Transverse colon (tissue), 4 donors: ENCODE measurements around the gene RIT2. TPM values are rescaled to one million over a fixed set of nuclear protein-coding genes. Genes with fewer than 3 reads are reported as not detected.

ENCODE experiments used
- DNase-seq: peaks from one replicate; pipeline ENCODE4 v3.0.0-alpha.2; 2019
- H3K27ac ChIP-seq, 4 donors: fragments of 200-600 bp; sonication (generic); 2 replicates each; pipeline ENCODE4 v1.5.1; 2016 to 2018; ENCODE audit warnings: inconsistent platforms in 4 of 4
- H3K27me3 ChIP-seq: fragments of 200-600 bp; sonication (generic); 2 replicates; pipeline ENCODE4 v1.5.1; 2017; ENCODE audit warnings: inconsistent platforms
- H3K36me3 ChIP-seq, 4 donors: fragments of 200-600 bp; sonication (generic); 2 replicates each; pipeline ENCODE4 v1.5.1; 2017 to 2019; ENCODE audit warnings: inconsistent platforms in 4 of 4
- H3K4me1 ChIP-seq, 4 donors: fragments of 200-600 bp; sonication (generic); 2 replicates each; pipeline ENCODE4 v1.5.1; 2017 to 2020; ENCODE audit warnings: inconsistent platforms in 4 of 4
- H3K4me3 ChIP-seq, 4 donors: fragments of 200-600 bp; sonication (generic); 1 replicate in 1 of 4; 2 replicates in 3 of 4; pipeline versions ENCODE4 v1.5.1 to v1.6.1; 2017 to 2019; ENCODE audit warnings: inconsistent platforms in 4 of 4
- H3K9me3 ChIP-seq, 2 donors: fragments of 200-600 bp; sonication (generic); 2 replicates each; pipeline ENCODE4 v1.5.1; 2017 to 2019; ENCODE audit warnings: inconsistent platforms in 2 of 2
- EP300 ChIP-seq: sonication (generic); formaldehyde crosslinking; IDR thresholded peaks from one replicate; pipeline ENCODE4 v1.6.1; 2017; ENCODE audit warnings: antibody characterized with exemption, low read depth
- POLR2A ChIP-seq: fragments of 450-650 bp; IDR thresholded peaks from one replicate; pipeline ENCODE4 v1.6.1; 2016; ENCODE audit warnings: antibody characterized with exemption, mild to moderate bottlenecking, moderate library complexity
- POLR2AphosphoS5 ChIP-seq, 3 donors: sonication (generic); formaldehyde crosslinking; IDR thresholded peaks; one replicate each; pipeline ENCODE4 v1.6.1; 2016; ENCODE audit warnings: antibody characterized with exemption in 3 of 3
- WGBS, 2 donors: methylation state at CpG; one replicate each; pipeline ENCODE4 v1.1.5; 2018; ENCODE audit warnings: low coverage in 1 of 2; 5-methylcytosine and 5-hydroxymethylcytosine counted together
- in situ Hi-C, 4 donors: fragments of 200-750 bp; cut with MboI; loops; one replicate each; pipeline versions ENCODE4 v1.15.0 to v1.15.1; 2017; ENCODE audit warnings: low sequenced_read_pairs in 3 of 4, low pct_ligation_motif_present in 1 of 4, low pct_unique_long_range_greater_than_20kb in 1 of 4
- intact Hi-C: fragments of 100-400 bp; cut with DNase I; formaldehyde crosslinking; loops from one replicate; pipeline ENCODE4 v1.15.1; 2023; ENCODE audit warnings: low total_unique reads
- total RNA-seq, 4 donors: library from RNA; depleted of rRNA; stranded (reverse); fragments of >200 nt; gene quantifications; one replicate each; pipeline ENCODE4 v1.1.0, GENCODE V29; 2016
- TF ChIP-seq, protein P1 (sequence below), 5 experiments: fragments of 200-600 bp in 3 of 5; fragments of 450-650 bp in 2 of 5; sonication (generic) in 3 of 5; IDR thresholded peaks; 1 replicate in 2 of 5; 2 replicates in 3 of 5; pipeline ENCODE4 v1.5.1; 2016 to 2017; ENCODE audit warnings: antibody characterized with exemption in 5 of 5, inconsistent platforms in 3 of 5, mild to moderate bottlenecking in 2 of 5, moderate library complexity in 1 of 5

RIT2 gene
- total RNA-seq, 4 donors from 2014 or later = not detected

- Histone ChIP-seq H3K36me3 (no peaks in the 10 kb centered on the region), H3K4me1 (no peaks in the 10 kb centered on the region), H3K27ac (no peak overlapping the region), H3K4me3 (no peak overlapping the region), H3K9me3 (no peaks in the 10 kb centered on the region), H3K27me3 (no peaks in the 10 kb centered on the region)
- DNase-seq = no peak
- 29 to 74% methylated on average over 2 to 4 of the region's 4 CpGs for whole genome bisulfite sequencing, 2 donors
- intact Hi-C loops = no loop called here
- TF ChIP-seq, protein P1, sequence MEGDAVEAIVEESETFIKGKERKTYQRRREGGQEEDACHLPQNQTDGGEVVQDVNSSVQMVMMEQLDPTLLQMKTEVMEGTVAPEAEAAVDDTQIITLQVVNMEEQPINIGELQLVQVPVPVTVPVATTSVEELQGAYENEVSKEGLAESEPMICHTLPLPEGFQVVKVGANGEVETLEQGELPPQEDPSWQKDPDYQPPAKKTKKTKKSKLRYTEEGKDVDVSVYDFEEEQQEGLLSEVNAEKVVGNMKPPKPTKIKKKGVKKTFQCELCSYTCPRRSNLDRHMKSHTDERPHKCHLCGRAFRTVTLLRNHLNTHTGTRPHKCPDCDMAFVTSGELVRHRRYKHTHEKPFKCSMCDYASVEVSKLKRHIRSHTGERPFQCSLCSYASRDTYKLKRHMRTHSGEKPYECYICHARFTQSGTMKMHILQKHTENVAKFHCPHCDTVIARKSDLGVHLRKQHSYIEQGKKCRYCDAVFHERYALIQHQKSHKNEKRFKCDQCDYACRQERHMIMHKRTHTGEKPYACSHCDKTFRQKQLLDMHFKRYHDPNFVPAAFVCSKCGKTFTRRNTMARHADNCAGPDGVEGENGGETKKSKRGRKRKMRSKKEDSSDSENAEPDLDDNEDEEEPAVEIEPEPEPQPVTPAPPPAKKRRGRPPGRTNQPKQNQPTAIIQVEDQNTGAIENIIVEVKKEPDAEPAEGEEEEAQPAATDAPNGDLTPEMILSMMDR (IDR thresholded peaks at IDR 0.05) = no peak
- no peak for TF ChIP-seq POLR2AphosphoS5 (IDR thresholded peaks at IDR 0.05)
- no peak for TF ChIP-seq EP300
- in situ Hi-C loops = no loop called here
Measured at GRCh38 chr18:42782929-42783328, 332.6 kb downstream of the RIT2 start.

GRCh38 chr18:42781298-42781815 lies 334.1 kb downstream of the RIT2 start:
- H3K36me3 ChIP-seq = no peaks in the 10 kb centered on the region
- DNase-seq = no peak
- no peaks in the 10 kb centered on the region for H3K9me3 ChIP-seq
- intact Hi-C loops (no loop called here), in situ Hi-C loops (no loop called here)
- H3K27ac ChIP-seq = no peak overlapping the region
- TF ChIP-seq POLR2AphosphoS5 (IDR thresholded peaks at IDR 0.05) (no peak), EP300 (no peak), POLR2A (no peak)
- TF ChIP-seq, protein P1 (IDR thresholded peaks at IDR 0.05) = no peak
- H3K4me1 ChIP-seq = no peaks in the 10 kb centered on the region
- no peak overlapping the region for H3K4me3 ChIP-seq
- 77 to 86% methylated on average over 5 of the region's 5 CpGs for WGBS, 2 donors
- H3K27me3 ChIP-seq = no peaks in the 10 kb centered on the region

DNA sequence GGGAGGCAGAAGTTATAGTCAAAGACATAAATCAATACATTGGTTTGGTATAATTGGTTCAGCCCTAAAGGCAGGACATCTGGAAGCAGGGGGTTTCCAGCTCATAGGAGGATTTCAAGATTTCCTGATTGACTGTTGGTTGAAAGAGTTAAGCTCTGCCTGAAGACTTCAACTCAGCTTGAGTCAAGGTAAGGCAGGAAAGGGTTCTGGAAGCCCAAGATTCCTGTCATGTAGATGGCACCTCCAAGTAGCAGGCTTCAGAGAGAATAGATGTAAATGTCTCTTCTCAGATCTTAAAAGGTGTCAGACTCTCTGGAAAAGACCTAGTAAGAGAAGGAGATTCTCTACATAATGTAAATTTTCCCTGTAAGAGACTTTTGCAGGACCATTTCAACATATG lies 335.3 kb downstream of the RIT2 start:
- in situ Hi-C loops = no loop called here
- no peak overlapping the region for H3K27ac ChIP-seq
- no peaks in the 10 kb centered on the region for H3K9me3 ChIP-seq
- intact Hi-C loops = no loop called here
- no peak for DNase-seq
- no peaks in the 10 kb centered on the region for H3K36me3 ChIP-seq
- no peaks in the 10 kb centered on the region for H3K4me1 ChIP-seq
- H3K27me3 ChIP-seq = no peaks in the 10 kb centered on the region
- no peak for TF ChIP-seq POLR2AphosphoS5 (IDR thresholded peaks at IDR 0.05)
- TF ChIP-seq, protein P1 (IDR thresholded peaks at IDR 0.05) = no peak
- TF ChIP-seq EP300 = no peak
- TF ChIP-seq POLR2A = no peak
- no peak overlapping the region for H3K4me3 ChIP-seq

- Histone ChIP-seq H3K4me3 (no peak overlapping the region), H3K27me3 (no peaks in the 10 kb centered on the region), H3K9me3 (no peaks in the 10 kb centered on the region), H3K4me1 (no peaks in the 10 kb centered on the region), H3K27ac (no peak overlapping the region), H3K36me3 (no peaks in the 10 kb centered on the region)
- DNase-seq = no peak
- in situ Hi-C loops = no loop called here
- 55 to 65% methylated on average over 3 to 4 of the region's 4 CpGs for WGBS, 2 donors
- TF ChIP-seq POLR2A (no peak), EP300 (no peak), POLR2AphosphoS5 (IDR thresholded peaks at IDR 0.05) (no peak)
- TF ChIP-seq, protein P1 (IDR thresholded peaks at IDR 0.05) = no peak
- intact Hi-C loops = no loop called here
Measured at GRCh38 chr18:42778445-42779042, 336.9 kb downstream of the RIT2 start.
